Anterior cingulate cortex (tissue), 58 donors: ENCODE results near the gene MYO1D.
"Not testable (repeated sequence)": the region's sequence is repeated elsewhere in the genome, so short reads cannot be mapped to it uniquely, and the experiment has no call there.

Experiments
- DNase-seq, 58 donors: peaks; one replicate each; lab custom pipeline; 2025; lab: John Stamatoyannopoulos, UW

Gene MYO1D

GRCh38 chr17:32896647-32897258 lies 19.8 kb upstream of the MYO1D start:
- DNase-seq = no peak

GRCh38 chr17:32894245-32894644 lies 17.3 kb upstream of the MYO1D start:
- no peak for DNase-seq

- not testable (repeated sequence) for DNase-seq
Observed at GRCh38 chr17:32887410-32887809, 10.5 kb upstream of the MYO1D start.

- DNase-seq = not testable (repeated sequence)
Observed at GRCh38 chr17:32886951-32887350, 10.0 kb upstream of the MYO1D start.

GRCh38 chr17:32882734-32883133 lies 5.8 kb upstream of the MYO1D start:
- peak in 5 of 58 donors; percentile 9 to 52 (median 17) for DNase-seq

- DNase-seq = no peak
Observed at GRCh38 chr17:32882029-32882428, 5.1 kb upstream of the MYO1D start.

- DNase-seq = no peak
Observed at GRCh38 chr17:32880671-32881453, 3.9 kb upstream of the MYO1D start.

- no peak for DNase-seq
Observed at GRCh38 chr17:32879134-32879533, 2.2 kb upstream of the MYO1D start.

- DNase-seq = peak in 12 of 58 donors; percentile 6 to 61 (median 23)
Observed at GRCh38 chr17:32878211-32878610, 1.3 kb upstream of the MYO1D start.

- peak in 55 of 58 donors; percentile 19 to 87 (median 74) for DNase-seq
Observed at GRCh38 chr17:32877164-32877764, 340 bp upstream of the MYO1D start.

- no peak for DNase-seq
Observed at GRCh38 chr17:32875923-32876416, 954 bp downstream of the MYO1D start.

GRCh38 chr17:32875230-32875917 lies 1.6 kb downstream of the MYO1D start:
- no peak for DNase-seq

- no peak for DNase-seq
Observed at GRCh38 chr17:32873114-32873513, 3.8 kb downstream of the MYO1D start.

GRCh38 chr17:32871746-32872145 lies 5.2 kb downstream of the MYO1D start:
- DNase-seq = peak in 5 of 58 donors; percentile 1 to 12 (median 5)

GRCh38 chr17:32870969-32871368 lies 6.0 kb downstream of the MYO1D start:
- DNase-seq = no peak

- DNase-seq = no peak
Observed at GRCh38 chr17:32870027-32870670, 6.8 kb downstream of the MYO1D start.

- DNase-seq = no peak
Observed at GRCh38 chr17:32869345-32870026, 7.4 kb downstream of the MYO1D start.

GRCh38 chr17:32865141-32865540 lies 11.8 kb downstream of the MYO1D start:
- peak in 2 of 58 donors; percentile 1 to 51 for DNase-seq

GRCh38 chr17:32863559-32863958 lies 13.4 kb downstream of the MYO1D start:
- DNase-seq = no peak

GRCh38 chr17:32862940-32863339 lies 14.0 kb downstream of the MYO1D start:
- DNase-seq = no peak
